Stimulated activated CD8-positive, alpha-beta memory T cell treated with anti-CD3 and anti-CD28 coated beads, Interleukin-12 subunit alpha, Interleukin-12 subunit beta, amount 100 ng/mL, for 4 hours (primary cell): ENCODE data around the gene GUCD1.
A peak's percentile ranks its signal among the peaks of the same experiment; 100 is the strongest.
"Not testable (repeated sequence)": the region's sequence is repeated elsewhere in the genome, so short reads cannot be mapped to it uniquely, and the experiment has no call there.

Experiments used
- DNase-seq: peaks from one replicate; pipeline ENCODE4 v3.0.0-alpha.2; 2020; ENCODE audit warnings: low read depth

The GUCD1 gene

GRCh38 chr22:24565077-24565476 is 10.1 kb upstream of the GUCD1 start:
- DNase-seq = no peak

GRCh38 chr22:24564376-24565058 is 9.6 kb upstream of the GUCD1 start:
- DNase-seq = no peak

GRCh38 chr22:24563246-24563645 is 8.3 kb upstream of the GUCD1 start:
- no peak for DNase-seq

- no peak for DNase-seq
Measured at GRCh38 chr22:24559471-24559870, 4.5 kb upstream of the GUCD1 start.

- peak; percentile 99 for DNase-seq
Measured at GRCh38 chr22:24555165-24556039, 464 bp upstream of the GUCD1 start, which contains the start of gene SNRPD3. TSS of gene SNRPD3 (plus strand) at chr22:24555999. CDS start at chr22:24557675, 1,676 bp downstream.

GRCh38 chr22:24553597-24554312 is 1.2 kb downstream of the GUCD1 start:
- no peak for DNase-seq

- not testable (repeated sequence) for DNase-seq
Measured at GRCh38 chr22:24552503-24553286, 2.2 kb downstream of the GUCD1 start.

- no peak for DNase-seq
Measured at GRCh38 chr22:24550902-24551435, 4.0 kb downstream of the GUCD1 start.

GRCh38 chr22:24550028-24550901 is 4.7 kb downstream of the GUCD1 start:
- DNase-seq = no peak

- no peak for DNase-seq
Measured at GRCh38 chr22:24548812-24549211, 6.1 kb downstream of the GUCD1 start.

GRCh38 chr22:24543679-24544243 is 11.2 kb downstream of the GUCD1 start:
- no peak for DNase-seq

- DNase-seq = no peak
Measured at GRCh38 chr22:24543185-24543601, 11.7 kb downstream of the GUCD1 start.

- DNase-seq = no peak
Measured at GRCh38 chr22:24542641-24543040, 12.3 kb downstream of the GUCD1 start.

GRCh38 chr22:24541681-24542515 is 13.0 kb downstream of the GUCD1 start:
- DNase-seq = no peak

GRCh38 chr22:24540470-24540869 is 14.5 kb downstream of the GUCD1 start:
- no peak for DNase-seq

GRCh38 chr22:24536089-24536488 is 18.8 kb downstream of the GUCD1 start:
- no peak for DNase-seq

GRCh38 chr22:24535348-24535747 is 19.6 kb downstream of the GUCD1 start:
- DNase-seq = no peak

GRCh38 chr22:24532075-24532474 is 22.9 kb downstream of the GUCD1 start:
- no peak for DNase-seq

GRCh38 chr22:24530968-24531367 is 24.0 kb downstream of the GUCD1 start:
- DNase-seq = not testable (repeated sequence)
